ENCODE results near the gene SH2D2A. TPM values are rescaled to one million over a fixed set of nuclear protein-coding genes. Genes with fewer than 3 reads are reported as not detected.

The SH2D2A gene
- total RNA-seq, 1 donor from 2014 or later = 1.8 TPM

DNA sequence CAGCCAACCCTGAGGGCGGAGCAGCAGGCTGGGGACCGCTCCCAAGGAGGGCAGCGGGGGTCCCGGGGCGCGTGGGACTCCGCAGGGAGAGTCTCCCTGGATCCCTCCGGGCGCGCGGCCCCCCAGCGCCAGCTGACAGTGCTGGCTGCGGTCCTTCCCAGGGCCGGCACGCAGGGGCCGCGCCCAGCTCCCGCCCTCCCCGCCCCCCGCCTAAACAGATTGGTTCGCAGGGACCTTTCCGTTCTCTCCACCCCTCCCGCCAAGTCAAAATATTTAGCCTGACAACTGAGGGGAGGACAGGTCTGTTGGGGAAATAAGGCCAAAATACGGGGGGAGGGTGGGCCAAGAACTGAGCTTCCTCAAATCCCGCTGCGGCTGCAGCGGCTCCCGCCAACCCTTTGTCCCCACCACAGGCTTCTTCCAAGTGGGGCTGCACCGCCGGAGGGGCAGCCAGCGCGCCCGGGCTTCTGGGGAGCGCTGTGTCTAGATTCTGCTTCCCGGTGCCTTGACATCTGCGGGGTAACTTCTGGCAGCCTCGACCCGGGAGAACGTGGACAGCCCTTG, 42.4 kb upstream of the SH2D2A start, which contains the start of gene INSRR:
INSRR (minus strand) TSS at position 159 of the 564 bp plus-strand sequence. CDS start 496 bp downstream, outside the sequence.
- no peaks in the 10 kb centered on the region for H3K36me3 ChIP-seq (ENCODE audit: control insufficient read depth, insufficient read depth, low read length)
- TF ChIP-seq, protein P1, sequence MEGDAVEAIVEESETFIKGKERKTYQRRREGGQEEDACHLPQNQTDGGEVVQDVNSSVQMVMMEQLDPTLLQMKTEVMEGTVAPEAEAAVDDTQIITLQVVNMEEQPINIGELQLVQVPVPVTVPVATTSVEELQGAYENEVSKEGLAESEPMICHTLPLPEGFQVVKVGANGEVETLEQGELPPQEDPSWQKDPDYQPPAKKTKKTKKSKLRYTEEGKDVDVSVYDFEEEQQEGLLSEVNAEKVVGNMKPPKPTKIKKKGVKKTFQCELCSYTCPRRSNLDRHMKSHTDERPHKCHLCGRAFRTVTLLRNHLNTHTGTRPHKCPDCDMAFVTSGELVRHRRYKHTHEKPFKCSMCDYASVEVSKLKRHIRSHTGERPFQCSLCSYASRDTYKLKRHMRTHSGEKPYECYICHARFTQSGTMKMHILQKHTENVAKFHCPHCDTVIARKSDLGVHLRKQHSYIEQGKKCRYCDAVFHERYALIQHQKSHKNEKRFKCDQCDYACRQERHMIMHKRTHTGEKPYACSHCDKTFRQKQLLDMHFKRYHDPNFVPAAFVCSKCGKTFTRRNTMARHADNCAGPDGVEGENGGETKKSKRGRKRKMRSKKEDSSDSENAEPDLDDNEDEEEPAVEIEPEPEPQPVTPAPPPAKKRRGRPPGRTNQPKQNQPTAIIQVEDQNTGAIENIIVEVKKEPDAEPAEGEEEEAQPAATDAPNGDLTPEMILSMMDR (IDR thresholded peaks at IDR 0.05; ENCODE audit: insufficient read depth, low read length, severe bottlenecking) = no peak
- H3K4me3 ChIP-seq (ENCODE audit: low read depth, low read length) = no peak within 1 kb of the TSS
- DNase-seq (ENCODE audit: low read depth) (no peak), FAIRE-seq (no peak)
- peaks cover 28% of the 10 kb centered on the region for H3K27me3 ChIP-seq (ENCODE audit: control insufficient read depth, insufficient read depth, low read length)

DNA sequence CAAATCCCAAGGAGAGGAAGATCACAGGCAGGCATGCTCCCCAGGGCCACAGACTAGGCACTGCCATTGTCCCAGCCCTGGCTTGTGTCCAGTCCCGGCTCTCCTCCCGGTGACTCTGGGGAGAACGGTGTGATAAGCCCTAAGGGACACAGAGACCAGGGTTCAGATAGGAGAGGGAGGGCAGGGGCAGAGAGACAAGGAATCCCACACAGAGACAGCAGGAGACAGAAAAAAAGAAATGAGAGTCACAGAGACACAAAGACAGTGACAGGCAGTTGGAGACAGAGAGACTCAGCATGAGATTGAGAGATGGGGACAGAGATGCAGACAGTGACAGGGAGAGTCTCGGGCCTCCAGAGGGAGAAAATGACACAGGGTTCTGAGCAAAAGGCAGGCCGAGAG, 41.9 kb upstream of the SH2D2A start:
- TF ChIP-seq, protein P1 (IDR thresholded peaks at IDR 0.05; ENCODE audit: insufficient read depth, low read length, severe bottlenecking) = no peak
- Histone ChIP-seq H3K4me3 (ENCODE audit: low read depth, low read length) (no peak overlapping the region), H3K36me3 (ENCODE audit: control insufficient read depth, insufficient read depth, low read length) (no peaks in the 10 kb centered on the region), H3K27me3 (ENCODE audit: control insufficient read depth, insufficient read depth, low read length) (peaks cover 28% of the 10 kb centered on the region)
- FAIRE-seq (no peak), DNase-seq (ENCODE audit: low read depth) (no peak)

DNA sequence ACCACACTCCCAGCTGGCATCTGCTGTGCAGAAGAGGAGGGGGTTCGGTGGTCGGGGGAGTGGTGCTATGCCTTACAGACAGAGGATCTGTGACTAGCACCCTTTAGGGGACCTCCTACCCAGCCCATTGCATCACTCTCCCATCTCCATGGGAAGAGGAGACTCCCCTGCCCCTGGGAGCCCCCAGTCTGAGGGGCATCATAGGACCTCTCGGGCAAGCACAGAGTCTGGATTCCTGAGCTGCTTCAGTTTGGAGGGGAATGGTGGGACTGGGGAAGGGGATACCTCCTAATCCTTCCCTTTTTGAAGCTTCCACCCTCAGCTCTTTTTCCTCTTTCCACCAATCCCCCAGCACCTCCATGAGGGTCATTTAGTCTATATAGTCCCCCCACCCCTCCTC, 40.9 kb upstream of the SH2D2A start:
- FAIRE-seq = no peak
- H3K27me3 ChIP-seq (ENCODE audit: control insufficient read depth, insufficient read depth, low read length) = peaks cover 28% of the 10 kb centered on the region
- no peak overlapping the region for H3K4me3 ChIP-seq (ENCODE audit: low read depth, low read length)
- H3K36me3 ChIP-seq (ENCODE audit: control insufficient read depth, insufficient read depth, low read length) = no peaks in the 10 kb centered on the region
- TF ChIP-seq, protein P1 (IDR thresholded peaks at IDR 0.05; ENCODE audit: insufficient read depth, low read length, severe bottlenecking) = no peak
- DNase-seq (ENCODE audit: low read depth) = no peak

DNA sequence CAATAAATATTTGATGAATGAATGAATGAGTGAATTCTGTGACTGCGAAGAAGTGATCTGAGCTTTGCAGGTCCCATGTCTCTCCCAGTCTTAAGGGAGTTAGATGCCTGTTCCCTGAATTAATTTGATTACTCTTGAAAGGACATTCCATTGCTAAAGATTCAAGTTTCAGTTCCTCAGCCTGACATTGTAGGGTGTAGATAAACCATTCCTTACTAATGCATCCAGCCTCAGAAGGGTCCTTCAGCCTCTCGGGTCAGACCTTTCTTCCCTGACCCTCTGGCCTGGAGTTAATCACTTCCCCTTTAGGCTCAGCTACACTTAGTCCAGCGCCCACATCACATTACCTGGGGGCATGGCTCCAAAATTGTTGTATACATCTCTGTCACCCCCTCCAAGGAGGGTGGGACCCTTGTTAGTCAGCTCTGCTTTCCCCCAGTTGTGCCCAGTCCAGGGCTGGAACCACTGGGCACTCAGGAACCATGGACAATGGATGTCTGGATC, 39.7 kb upstream of the SH2D2A start:
- Histone ChIP-seq H3K27me3 (ENCODE audit: control insufficient read depth, insufficient read depth, low read length) (peaks cover 25% of the 10 kb centered on the region), H3K36me3 (ENCODE audit: control insufficient read depth, insufficient read depth, low read length) (no peaks in the 10 kb centered on the region), H3K4me3 (ENCODE audit: low read depth, low read length) (no peak overlapping the region)
- TF ChIP-seq, protein P1 (IDR thresholded peaks at IDR 0.05; ENCODE audit: insufficient read depth, low read length, severe bottlenecking) = no peak
- DNase-seq (ENCODE audit: low read depth) (no peak), FAIRE-seq (no peak)

DNA sequence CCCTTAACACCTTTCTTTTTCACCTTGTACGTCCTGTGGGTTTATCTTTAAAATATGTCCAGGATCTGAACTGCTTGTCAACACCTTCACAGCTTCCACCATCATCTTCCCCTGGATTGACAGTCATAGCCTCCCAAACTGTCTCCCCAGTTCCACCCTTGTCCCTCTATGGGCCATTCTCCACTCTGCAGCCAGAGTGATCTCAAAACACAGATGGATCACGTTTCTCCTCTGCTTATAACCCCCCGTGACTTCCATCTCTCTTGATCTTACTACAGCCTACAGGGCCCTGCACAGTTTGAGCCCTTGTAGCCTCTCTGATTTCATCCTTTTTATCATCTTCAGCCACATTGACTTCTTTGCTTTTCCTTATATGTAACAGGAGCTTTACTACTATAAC, 38.0 kb upstream of the SH2D2A start:
- peaks cover 20% of the 10 kb centered on the region for H3K27me3 ChIP-seq (ENCODE audit: control insufficient read depth, insufficient read depth, low read length)
- FAIRE-seq (no peak), DNase-seq (ENCODE audit: low read depth) (no peak)
- TF ChIP-seq, protein P1 (IDR thresholded peaks at IDR 0.05; ENCODE audit: insufficient read depth, low read length, severe bottlenecking) = no peak
- no peaks in the 10 kb centered on the region for H3K36me3 ChIP-seq (ENCODE audit: control insufficient read depth, insufficient read depth, low read length)
- no peak overlapping the region for H3K4me3 ChIP-seq (ENCODE audit: low read depth, low read length)

DNA sequence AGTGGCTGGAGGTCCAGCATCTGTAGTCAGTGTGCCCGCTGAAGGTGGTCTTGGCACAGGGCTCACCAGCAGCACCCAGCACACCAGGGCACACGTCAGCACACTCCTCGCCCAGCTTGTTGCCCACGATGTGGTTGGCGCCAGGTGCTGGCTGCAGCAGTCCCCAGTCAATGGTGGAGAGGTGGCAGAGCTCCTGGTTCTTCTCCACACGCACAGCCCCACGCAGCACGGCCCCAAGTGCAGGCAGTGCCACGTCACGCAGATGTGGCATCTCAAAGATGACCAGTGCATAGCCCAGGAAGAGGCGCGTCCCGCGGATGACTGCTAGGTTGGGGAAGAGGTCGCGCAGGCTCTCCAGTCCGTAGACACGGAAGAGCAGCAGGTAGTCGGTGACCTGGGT, 37.1 kb upstream of the SH2D2A start:
- Histone ChIP-seq H3K27me3 (ENCODE audit: control insufficient read depth, insufficient read depth, low read length) (peaks cover 16% of the 10 kb centered on the region), H3K4me3 (ENCODE audit: low read depth, low read length) (no peak overlapping the region), H3K36me3 (ENCODE audit: control insufficient read depth, insufficient read depth, low read length) (no peaks in the 10 kb centered on the region)
- TF ChIP-seq, protein P1 (IDR thresholded peaks at IDR 0.05; ENCODE audit: insufficient read depth, low read length, severe bottlenecking) = no peak
- DNase-seq (ENCODE audit: low read depth) (no peak), FAIRE-seq (no peak)

All from bronchial epithelial cell (primary cell).